Activated CD4-positive, alpha-beta memory T cell treated with anti-CD3 and anti-CD28 coated beads, Interleukin-2, amount 10 ng/mL, durations not matched to agents 7 days and 5 days (primary cell): ENCODE results near the gene CSNK2A1. TPM values are rescaled to one million over a fixed set of nuclear protein-coding genes. Genes with fewer than 3 reads are reported as not detected.

Experiments used
- CTCF ChIA-PET: fragments of 350-600 bp; sonication (Branson Sonifier 250); formaldehyde crosslinking; loops from one replicate; lab custom pipeline; 2021; ENCODE audit warnings: antibody characterized with exemption, inconsistent platforms; lab: Charles Lee
- POLR2A ChIA-PET: fragments of 350-600 bp; sonication (Branson Sonifier 250); formaldehyde crosslinking; loops from one replicate; lab custom pipeline; 2021; ENCODE audit warnings: antibody characterized with exemption; lab: Charles Lee
- DNase-seq: peaks from one replicate; pipeline ENCODE4 v3.0.0-alpha.2; 2020
- H3K27ac Mint-ChIP-seq: one replicate; pipeline ENCODE4 v1.8.0; 2021; ENCODE audit warnings: mild to moderate bottlenecking, mixed read lengths
- H3K27me3 Mint-ChIP-seq: one replicate; pipeline ENCODE4 v1.8.0; 2021; ENCODE audit warnings: mixed read lengths
- H3K36me3 Mint-ChIP-seq: one replicate; pipeline ENCODE4 v1.8.0; 2021; ENCODE audit warnings: low read depth, mixed read lengths
- H3K4me1 Mint-ChIP-seq: one replicate; pipeline ENCODE4 v1.8.0; 2021; ENCODE audit warnings: mixed read lengths
- H3K4me3 Mint-ChIP-seq: one replicate; pipeline ENCODE4 v1.8.0; 2021; ENCODE audit warnings: mild to moderate bottlenecking, mixed read lengths
- H3K9me3 Mint-ChIP-seq: one replicate; pipeline ENCODE4 v1.8.0; 2021; ENCODE audit warnings: mixed read lengths
- total RNA-seq, 2 experiments: library from RNA; stranded (reverse); gene quantifications; one replicate each; pipeline ENCODE4 v1.2.3, GENCODE V29; 2021

Gene CSNK2A1
- total RNA-seq, 2 experiments from 2014 or later = 101 to 111 TPM

- Mint-ChIP-seq H3K27me3 (no peaks in the 10 kb centered on the region), H3K4me3 (no peak overlapping the region), H3K9me3 (no peaks in the 10 kb centered on the region), H3K4me1 (peaks cover 4% of the 10 kb centered on the region), H3K36me3 (peaks cover 54% of the 10 kb centered on the region), H3K27ac (no peak overlapping the region)
- no peak for DNase-seq
- ChIA-PET POLR2A (interaction anchor here (1.1 kb wide), 1 partner anchor 9 kb away, joined by 3 read pairs; no protein-coding TSS in a partner anchor), CTCF (no interaction called here)
Observed at GRCh38 chr20:445514-446336, 97.9 kb downstream of the CSNK2A1 start.

DNA sequence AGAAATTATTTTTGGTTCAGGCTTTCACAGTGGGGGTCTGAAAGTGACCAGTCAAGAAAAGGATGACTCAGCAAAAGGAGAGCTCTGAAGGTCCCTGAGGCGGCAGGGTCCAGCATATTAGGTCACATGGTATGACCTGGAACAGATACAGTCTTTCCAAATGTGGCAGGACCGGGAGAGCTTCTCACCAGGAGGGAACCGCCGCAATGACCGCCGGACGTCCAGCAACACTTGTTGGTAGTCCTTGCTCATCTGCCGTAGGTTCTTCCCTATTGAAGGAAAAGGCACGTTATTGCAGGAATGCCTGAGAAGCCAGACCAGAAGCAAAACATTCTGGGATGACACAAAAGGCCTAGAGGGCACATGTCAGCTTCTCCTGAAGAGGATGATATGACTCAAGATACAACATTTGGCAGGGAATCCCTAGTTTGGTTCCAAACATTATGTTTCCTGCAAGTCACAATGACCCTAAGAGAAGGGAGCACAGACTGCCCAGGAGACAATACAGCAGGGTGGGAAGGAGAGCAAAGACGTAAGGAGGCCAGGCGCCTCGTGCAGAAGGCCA lies 98.6 kb downstream of the CSNK2A1 start:
- peaks cover 9% of the 10 kb centered on the region for H3K4me1 Mint-ChIP-seq
- no peaks in the 10 kb centered on the region for H3K27me3 Mint-ChIP-seq
- ChIA-PET POLR2A (interaction anchor here (1.1 kb wide), 1 partner anchor 10 kb away, joined by 3 read pairs; no protein-coding TSS in a partner anchor), CTCF (no interaction called here)
- DNase-seq = no peak
- no peak overlapping the region for H3K27ac Mint-ChIP-seq
- H3K4me3 Mint-ChIP-seq = no peak overlapping the region
- H3K36me3 Mint-ChIP-seq = peaks cover 62% of the 10 kb centered on the region
- H3K9me3 Mint-ChIP-seq = no peaks in the 10 kb centered on the region

GRCh38 chr20:444117-444516 lies 99.5 kb downstream of the CSNK2A1 start:
- Mint-ChIP-seq H3K27ac (no peak overlapping the region), H3K4me1 (peaks cover 18% of the 10 kb centered on the region), H3K9me3 (no peaks in the 10 kb centered on the region), H3K27me3 (no peaks in the 10 kb centered on the region), H3K4me3 (no peak overlapping the region), H3K36me3 (peaks cover 68% of the 10 kb centered on the region)
- ChIA-PET POLR2A (no interaction called here), CTCF (no interaction called here)
- no peak for DNase-seq

DNA sequence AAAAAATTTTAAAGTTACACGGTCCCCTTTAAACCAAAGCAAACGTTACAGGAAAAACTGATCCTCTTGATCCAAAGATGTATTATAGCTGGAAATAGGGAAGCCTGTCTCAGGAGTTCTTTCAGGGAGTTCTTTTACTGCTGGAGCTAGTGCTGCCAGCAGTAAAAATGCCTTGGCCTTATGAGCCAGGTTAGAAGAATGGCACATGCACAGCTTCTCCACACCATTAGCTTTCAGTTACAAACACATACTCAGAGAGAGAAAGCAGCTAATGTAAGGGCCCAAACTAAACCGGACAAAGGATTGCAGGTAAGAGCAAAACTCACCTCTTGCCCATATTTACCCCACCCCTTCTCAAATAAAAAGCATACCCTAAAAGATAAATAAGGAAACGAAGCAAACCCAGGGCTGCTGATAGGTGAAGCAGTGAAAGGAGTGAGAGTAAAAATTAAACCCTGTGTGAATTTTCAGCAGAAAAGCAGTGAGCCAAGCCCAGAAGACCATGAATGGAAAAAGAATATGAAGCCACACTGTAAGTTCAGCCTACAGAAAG lies 100.3 kb downstream of the CSNK2A1 start:
- Mint-ChIP-seq H3K9me3 (no peaks in the 10 kb centered on the region), H3K4me3 (no peak overlapping the region), H3K27me3 (no peaks in the 10 kb centered on the region), H3K4me1 (peaks cover 26% of the 10 kb centered on the region), H3K36me3 (peaks cover 75% of the 10 kb centered on the region), H3K27ac (no peak overlapping the region)
- ChIA-PET POLR2A (interaction anchor here (1.4 kb wide), 1 partner anchor 19 kb away, joined by 4 read pairs; the partner anchor contains the start of gene TBC1D20), CTCF (no interaction called here)
- no peak for DNase-seq

DNA sequence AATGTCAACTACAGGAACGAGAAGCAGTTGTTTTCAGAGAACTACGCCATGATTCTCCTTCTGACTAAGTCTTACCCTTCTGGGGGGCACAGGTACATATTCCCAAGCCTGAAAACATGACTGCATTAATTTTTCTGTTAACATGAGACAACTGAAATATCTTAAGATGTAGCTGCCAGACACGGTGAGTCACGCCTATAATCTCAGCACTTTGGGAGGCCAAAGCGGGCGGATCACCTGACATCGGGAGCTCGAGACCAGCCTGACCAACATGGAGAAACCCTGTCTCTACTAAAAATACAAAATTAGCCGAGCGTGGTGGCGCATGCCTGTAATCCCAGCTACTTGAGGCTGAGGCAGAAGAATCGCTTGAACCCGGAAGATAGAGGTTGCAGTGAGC lies 103.0 kb downstream of the CSNK2A1 start:
- DNase-seq = no peak
- H3K36me3 Mint-ChIP-seq = peaks cover 87% of the 10 kb centered on the region
- H3K4me3 Mint-ChIP-seq = no peak overlapping the region
- ChIA-PET POLR2A (no interaction called here), CTCF (no interaction called here)
- H3K27me3 Mint-ChIP-seq = no peaks in the 10 kb centered on the region
- no peaks in the 10 kb centered on the region for H3K9me3 Mint-ChIP-seq
- H3K27ac Mint-ChIP-seq = no peak overlapping the region
- peaks cover 43% of the 10 kb centered on the region for H3K4me1 Mint-ChIP-seq

DNA sequence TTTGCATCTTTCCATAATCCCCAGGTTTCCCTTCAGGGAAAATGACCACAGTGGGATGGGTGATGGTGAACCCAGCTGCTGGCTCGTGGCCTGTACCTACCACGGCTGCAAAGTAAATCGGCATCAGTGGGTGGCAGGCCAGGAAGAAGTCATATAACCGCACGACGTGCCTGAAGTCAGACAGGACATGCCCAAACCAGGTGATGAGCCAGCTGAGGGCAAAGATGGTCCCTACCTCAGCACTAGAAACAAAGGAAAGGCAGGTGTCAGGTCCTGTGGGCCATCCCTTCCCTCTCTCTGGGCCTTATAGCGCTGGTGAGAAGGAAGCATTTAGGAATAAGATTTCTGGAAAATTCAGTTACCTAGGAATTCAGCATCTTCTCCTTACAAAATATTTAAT lies 103.4 kb downstream of the CSNK2A1 start:
- ChIA-PET POLR2A (interaction anchor here (4.8 kb wide), 1 partner anchor 22 kb away, joined by 38 read pairs; the partner anchor contains the start of gene TBC1D20), CTCF (no interaction called here)
- no peak for DNase-seq
- peaks cover 87% of the 10 kb centered on the region for H3K36me3 Mint-ChIP-seq
- peaks cover 47% of the 10 kb centered on the region for H3K4me1 Mint-ChIP-seq
- H3K4me3 Mint-ChIP-seq = no peak overlapping the region
- H3K9me3 Mint-ChIP-seq = no peaks in the 10 kb centered on the region
- H3K27ac Mint-ChIP-seq = peak overlapping the region; percentile 48
- H3K27me3 Mint-ChIP-seq = no peaks in the 10 kb centered on the region

- Mint-ChIP-seq H3K4me1 (peaks cover 60% of the 10 kb centered on the region), H3K27ac (peak overlapping the region; percentile 83), H3K36me3 (peaks cover 87% of the 10 kb centered on the region), H3K4me3 (peak overlapping the region; percentile 62), H3K27me3 (no peaks in the 10 kb centered on the region), H3K9me3 (no peaks in the 10 kb centered on the region)
- ChIA-PET POLR2A (interaction anchor here (0.8 to 4.8 kb wide), 15 partner anchors 11 to 207 kb away, joined by 3 to 38 read pairs (median 4); partner anchors contain the start of genes TBC1D20 and TRIB3), CTCF (interaction anchor here (0.6 to 2.5 kb wide), 6 partner anchors 17 to 83 kb away, joined by 3 to 11 read pairs (median 4); partner anchors contain the start of genes RBCK1 and TBC1D20)
- peak; percentile 77 for DNase-seq
Observed at GRCh38 chr20:438571-439469, 104.8 kb downstream of the CSNK2A1 start.

DNA sequence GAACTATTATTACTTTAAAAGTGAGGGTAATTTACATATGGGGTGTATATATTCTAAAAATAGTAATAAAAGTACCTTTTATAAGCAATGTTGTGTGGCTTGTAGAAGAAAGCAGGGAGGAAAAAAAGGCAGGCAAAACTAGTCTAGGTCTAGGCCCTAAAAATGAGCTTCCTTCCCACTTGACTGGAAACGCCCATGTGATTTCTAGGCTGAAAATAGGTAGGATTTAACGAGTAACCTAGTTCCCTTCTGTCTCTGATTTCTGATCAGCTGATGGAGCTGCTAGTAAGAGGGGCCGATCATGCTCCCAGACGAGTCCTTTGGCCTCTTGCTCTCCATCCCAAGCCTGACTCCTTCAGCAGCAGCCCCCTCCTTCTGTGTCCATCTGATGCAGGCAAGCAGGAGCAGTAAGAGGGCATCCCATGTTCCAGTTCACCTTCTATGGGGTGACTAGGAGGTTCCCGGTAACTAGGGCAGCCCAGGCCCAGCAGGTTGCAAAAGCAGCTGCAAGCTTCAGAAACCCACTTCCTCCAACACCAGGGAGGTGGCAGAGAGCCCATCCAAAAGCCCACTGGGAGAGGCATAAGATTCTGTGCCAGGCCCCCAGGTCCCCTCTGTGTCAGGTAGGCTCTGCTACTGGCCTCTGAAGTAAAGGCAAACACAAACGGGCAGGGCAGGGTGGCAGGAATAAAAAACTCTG lies 105.7 kb downstream of the CSNK2A1 start:
- Mint-ChIP-seq H3K4me3 (peak overlapping the region; percentile 62), H3K9me3 (no peaks in the 10 kb centered on the region), H3K4me1 (peaks cover 69% of the 10 kb centered on the region), H3K36me3 (peaks cover 88% of the 10 kb centered on the region), H3K27me3 (no peaks in the 10 kb centered on the region), H3K27ac (peak overlapping the region; percentile 83)
- ChIA-PET CTCF (interaction anchor here (0.6 to 2.5 kb wide), 6 partner anchors 18 to 82 kb away, joined by 3 to 11 read pairs (median 4); partner anchors contain the start of genes RBCK1 and TBC1D20), POLR2A (interaction anchor here (0.8 to 4.8 kb wide), 14 partner anchors 16 to 207 kb away, joined by 3 to 38 read pairs (median 4); partner anchors contain the start of genes TBC1D20 and TRIB3)
- peak; percentile 32 for DNase-seq

- no peaks in the 10 kb centered on the region for H3K9me3 Mint-ChIP-seq
- peaks cover 78% of the 10 kb centered on the region for H3K36me3 Mint-ChIP-seq
- H3K4me1 Mint-ChIP-seq = peaks cover 79% of the 10 kb centered on the region
- no peaks in the 10 kb centered on the region for H3K27me3 Mint-ChIP-seq
- H3K27ac Mint-ChIP-seq = no peak overlapping the region
- POLR2A ChIA-PET = interaction anchor here (0.5 to 4.8 kb wide), 3 partner anchors 13 to 29 kb away, joined by 3 to 38 read pairs (median 7); partner anchors contain the start of gene TBC1D20
- CTCF ChIA-PET = no interaction called here
- no peak for DNase-seq
- no peak overlapping the region for H3K4me3 Mint-ChIP-seq
Observed at GRCh38 chr20:436476-436875, 107.1 kb downstream of the CSNK2A1 start.

- Mint-ChIP-seq H3K4me3 (no peak overlapping the region), H3K27ac (no peak overlapping the region), H3K9me3 (no peaks in the 10 kb centered on the region), H3K4me1 (peaks cover 83% of the 10 kb centered on the region), H3K36me3 (peaks cover 78% of the 10 kb centered on the region), H3K27me3 (no peaks in the 10 kb centered on the region)
- ChIA-PET POLR2A (interaction anchor here (2.1 to 4.8 kb wide), 2 partner anchors 26 to 28 kb away, joined by 7 to 38 read pairs; partner anchors contain the start of gene TBC1D20), CTCF (no interaction called here)
- DNase-seq = no peak
Observed at GRCh38 chr20:435558-435957, 108.0 kb downstream of the CSNK2A1 start.

DNA sequence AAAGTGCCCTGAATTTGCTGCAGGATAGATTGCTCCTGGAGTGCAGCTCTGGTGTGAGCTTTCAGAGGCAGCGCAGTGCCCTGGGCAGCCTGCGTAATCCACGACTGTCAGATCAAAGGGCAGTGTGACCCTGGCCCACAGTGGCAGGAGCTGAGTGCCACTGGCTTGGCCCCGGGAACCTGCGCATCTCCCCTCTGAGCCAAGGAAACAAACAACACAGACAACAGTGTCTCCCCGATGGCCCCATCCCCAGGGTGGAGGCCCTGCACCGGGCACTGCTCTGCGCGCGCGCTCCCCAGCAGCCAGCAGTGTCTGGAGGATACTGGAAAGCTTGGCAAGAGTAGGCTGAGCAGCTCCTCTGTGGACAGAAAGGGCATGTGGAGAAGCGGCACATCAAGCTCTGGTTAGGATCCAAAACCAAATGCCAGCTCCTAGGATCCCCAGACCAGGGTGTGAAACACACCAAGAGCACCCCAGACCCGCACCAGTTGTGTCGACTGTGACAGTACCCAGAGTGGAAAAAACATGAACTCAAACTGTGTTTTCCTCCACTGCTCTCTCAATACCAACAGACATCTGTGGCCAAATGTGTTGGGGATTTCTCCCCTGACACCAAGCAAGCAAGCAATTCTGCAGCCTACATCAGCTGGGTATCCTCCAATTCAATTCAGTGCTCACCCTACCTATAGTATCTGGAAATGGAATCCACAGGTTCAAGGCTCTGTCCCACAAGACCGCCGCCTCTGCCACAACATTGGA lies 108.8 kb downstream of the CSNK2A1 start:
- H3K36me3 Mint-ChIP-seq = peaks cover 78% of the 10 kb centered on the region
- H3K27me3 Mint-ChIP-seq = no peaks in the 10 kb centered on the region
- H3K4me3 Mint-ChIP-seq = no peak overlapping the region
- peaks cover 81% of the 10 kb centered on the region for H3K4me1 Mint-ChIP-seq
- no peak overlapping the region for H3K27ac Mint-ChIP-seq
- POLR2A ChIA-PET = interaction anchor here (2.1 to 4.8 kb wide), 2 partner anchors 27 to 28 kb away, joined by 7 to 38 read pairs; partner anchors contain the start of gene TBC1D20
- H3K9me3 Mint-ChIP-seq = no peaks in the 10 kb centered on the region
- DNase-seq = no peak
- CTCF ChIA-PET = no interaction called here
